ENCODE measurements around the gene OTOG. TPM values are rescaled to one million over a fixed set of nuclear protein-coding genes. Genes with fewer than 3 reads are reported as not detected.

The OTOG gene
- total RNA-seq, 6 experiments from 2014 or later = not detected

DNA sequence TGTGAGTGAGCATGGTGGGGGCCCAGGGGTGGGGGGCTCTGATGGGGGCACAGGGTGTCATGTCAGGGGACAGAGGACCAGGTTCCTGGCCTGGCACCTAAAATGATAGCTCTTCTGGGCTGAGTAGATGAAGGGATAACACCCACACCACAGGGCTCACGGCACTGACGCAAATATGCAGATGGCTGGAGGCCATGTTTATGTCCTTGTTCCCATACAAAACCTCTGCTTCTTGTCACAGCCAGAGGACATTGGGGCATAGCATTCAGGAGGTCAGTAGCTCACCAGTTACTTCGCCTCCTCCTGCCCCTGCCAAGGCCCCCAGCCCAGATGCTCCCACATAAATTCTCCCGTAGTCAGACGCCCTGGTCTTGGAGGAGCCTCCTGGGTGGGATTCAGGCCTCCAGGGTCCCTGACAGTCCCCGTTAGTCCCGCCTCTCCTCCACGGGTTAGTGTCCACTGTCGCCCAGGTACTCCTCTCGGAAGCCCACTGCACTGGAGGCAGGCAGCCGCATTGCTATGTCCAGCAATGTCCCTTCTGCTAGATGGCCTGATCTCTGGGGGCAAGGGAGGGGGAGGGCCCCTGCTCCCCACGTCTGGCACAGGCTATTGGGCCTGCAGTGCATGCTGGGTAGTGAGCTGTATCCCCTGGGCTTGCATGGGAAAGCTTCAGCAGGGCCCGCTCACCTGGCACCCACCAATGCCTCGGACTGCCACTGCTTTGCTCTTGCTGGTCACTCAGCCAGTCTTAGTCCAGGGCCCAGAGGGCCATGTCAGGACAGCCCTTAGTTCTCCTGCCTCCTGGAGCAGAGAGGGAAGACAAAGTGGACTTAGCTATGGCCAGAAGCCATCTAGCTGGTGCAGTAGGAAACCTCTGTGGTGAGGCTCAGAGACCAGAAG lies 96.7 kb downstream of the OTOG start:
- Mint-ChIP-seq H3K9me3 (peaks cover 13% of the 10 kb centered on the region), H3K27ac (no peak overlapping the region)
- DNase-seq = no peak

DNA sequence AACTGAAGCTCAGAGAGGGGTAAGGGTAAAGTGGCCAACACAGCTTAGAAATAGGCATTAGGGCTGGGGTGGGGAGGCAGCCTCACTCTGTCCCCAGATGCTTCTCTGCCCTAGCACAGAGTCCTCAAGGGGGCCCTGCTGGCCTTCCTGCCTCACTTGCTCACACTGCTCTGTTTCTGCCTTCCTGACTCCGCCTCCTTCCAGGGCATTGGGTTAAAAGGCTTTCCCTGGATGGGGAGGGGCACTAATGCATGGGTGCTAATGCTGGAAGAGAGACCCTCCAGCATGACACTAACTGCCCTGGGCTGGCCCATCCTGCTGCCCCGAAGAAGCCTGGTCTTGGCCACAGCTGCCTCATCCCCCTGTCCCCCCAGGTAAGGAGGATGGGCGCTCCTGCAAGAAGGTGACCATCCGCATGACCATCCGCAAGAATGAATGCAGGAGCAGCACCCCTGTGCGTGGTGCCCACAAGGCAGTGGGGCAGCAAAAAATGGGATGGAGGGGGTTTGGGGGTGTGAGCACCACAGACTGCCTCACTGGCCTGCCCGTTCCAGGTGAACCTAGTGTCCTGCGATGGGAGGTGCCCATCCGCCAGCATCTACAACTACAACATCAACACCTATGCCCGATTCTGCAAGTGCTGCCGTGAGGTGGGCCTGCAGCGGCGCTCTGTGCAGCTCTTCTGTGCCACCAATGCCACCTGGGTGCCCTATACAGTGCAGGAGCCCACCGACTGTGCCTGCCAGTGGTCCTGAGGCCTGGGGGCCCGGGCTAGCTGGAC lies 98.3 kb downstream of the OTOG start:
- Mint-ChIP-seq H3K4me1 (ENCODE audit: low read depth) (peaks cover 13% of the 10 kb centered on the region), H3K4me3 (no peak overlapping the region), H3K36me3 (ENCODE audit: low read depth) (no peaks in the 10 kb centered on the region), H3K9me3 (peaks cover 14% of the 10 kb centered on the region), H3K27me3 (ENCODE audit: insufficient read depth) (peaks cover 13% of the 10 kb centered on the region), H3K27ac (no peak overlapping the region)
- TF ChIP-seq, protein P1, sequence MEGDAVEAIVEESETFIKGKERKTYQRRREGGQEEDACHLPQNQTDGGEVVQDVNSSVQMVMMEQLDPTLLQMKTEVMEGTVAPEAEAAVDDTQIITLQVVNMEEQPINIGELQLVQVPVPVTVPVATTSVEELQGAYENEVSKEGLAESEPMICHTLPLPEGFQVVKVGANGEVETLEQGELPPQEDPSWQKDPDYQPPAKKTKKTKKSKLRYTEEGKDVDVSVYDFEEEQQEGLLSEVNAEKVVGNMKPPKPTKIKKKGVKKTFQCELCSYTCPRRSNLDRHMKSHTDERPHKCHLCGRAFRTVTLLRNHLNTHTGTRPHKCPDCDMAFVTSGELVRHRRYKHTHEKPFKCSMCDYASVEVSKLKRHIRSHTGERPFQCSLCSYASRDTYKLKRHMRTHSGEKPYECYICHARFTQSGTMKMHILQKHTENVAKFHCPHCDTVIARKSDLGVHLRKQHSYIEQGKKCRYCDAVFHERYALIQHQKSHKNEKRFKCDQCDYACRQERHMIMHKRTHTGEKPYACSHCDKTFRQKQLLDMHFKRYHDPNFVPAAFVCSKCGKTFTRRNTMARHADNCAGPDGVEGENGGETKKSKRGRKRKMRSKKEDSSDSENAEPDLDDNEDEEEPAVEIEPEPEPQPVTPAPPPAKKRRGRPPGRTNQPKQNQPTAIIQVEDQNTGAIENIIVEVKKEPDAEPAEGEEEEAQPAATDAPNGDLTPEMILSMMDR (IDR thresholded peaks at IDR 0.05) = no peak
- DNase-seq = no peak

More for the DNA sequence above, 96.7 kb downstream of the OTOG start:
- Mint-ChIP-seq H3K4me3 (no peak overlapping the region), H3K36me3 (ENCODE audit: low read depth) (no peaks in the 10 kb centered on the region), H3K4me1 (ENCODE audit: low read depth) (no peaks in the 10 kb centered on the region), H3K27me3 (ENCODE audit: insufficient read depth) (peaks cover 11% of the 10 kb centered on the region)
- TF ChIP-seq, protein P1 (IDR thresholded peaks at IDR 0.05) = no peak

DNA sequence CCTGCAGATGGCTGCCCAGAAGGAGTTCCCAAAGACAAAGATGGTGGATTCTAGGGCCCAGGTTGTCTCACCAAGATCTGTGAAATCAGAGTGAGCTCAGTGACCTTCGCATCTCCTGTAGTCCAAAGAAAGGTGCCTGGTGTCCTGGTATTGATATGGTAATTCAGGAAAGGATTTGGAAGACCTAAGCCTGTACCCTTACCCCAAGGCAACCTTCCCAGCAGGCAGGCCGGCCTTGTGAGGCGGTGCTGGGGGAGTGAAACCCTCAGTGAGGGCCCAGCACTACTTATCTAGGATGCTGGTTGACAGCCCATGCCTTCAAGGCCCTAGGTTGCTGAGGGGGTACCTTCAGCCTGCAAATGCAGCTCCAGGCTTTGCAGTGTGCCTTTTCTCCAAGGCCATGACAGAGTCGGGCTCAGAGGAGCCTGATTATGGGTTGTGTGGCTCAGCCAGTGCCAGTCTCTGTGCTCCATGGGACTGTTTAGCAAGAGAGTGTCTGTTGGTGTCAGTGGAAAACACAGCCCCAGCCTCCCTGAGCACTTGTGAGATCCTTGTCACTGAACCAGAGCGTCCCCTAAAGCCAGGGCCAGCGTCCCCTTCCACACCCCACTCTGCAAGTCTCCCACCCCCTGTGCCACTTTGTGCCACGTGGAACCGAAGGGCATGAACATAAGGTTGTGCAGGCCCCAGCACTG lies 99.5 kb downstream of the OTOG start:
- peaks cover 13% of the 10 kb centered on the region for H3K27me3 Mint-ChIP-seq (ENCODE audit: insufficient read depth)
- DNase-seq = no peak
- H3K27ac Mint-ChIP-seq = no peak overlapping the region
- no peaks in the 10 kb centered on the region for H3K36me3 Mint-ChIP-seq (ENCODE audit: low read depth)
- peaks cover 14% of the 10 kb centered on the region for H3K9me3 Mint-ChIP-seq
- TF ChIP-seq, protein P1 (IDR thresholded peaks at IDR 0.05) = no peak
- peaks cover 21% of the 10 kb centered on the region for H3K4me1 Mint-ChIP-seq (ENCODE audit: low read depth)
- H3K4me3 Mint-ChIP-seq = no peak overlapping the region

DNA sequence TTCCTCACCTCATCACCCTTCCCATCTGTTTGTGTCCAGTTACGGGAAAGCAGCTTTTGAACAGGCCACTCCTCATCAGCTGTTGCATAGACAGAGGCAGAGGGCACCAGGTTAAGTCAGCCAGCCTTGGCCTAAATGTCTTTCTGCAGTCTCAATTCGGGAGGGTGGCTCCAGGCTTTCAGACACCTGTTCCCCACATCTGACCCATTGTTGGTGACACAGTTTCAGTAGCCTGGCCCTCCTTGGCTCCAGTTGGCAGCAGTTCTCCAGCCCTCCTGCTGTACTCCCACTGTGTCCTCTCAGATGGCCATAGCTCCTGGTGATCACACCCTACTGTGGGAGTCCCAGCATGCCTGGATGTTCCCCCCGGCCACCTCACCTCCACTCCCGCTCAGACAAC lies 101.5 kb downstream of the OTOG start:
- no peak overlapping the region for H3K4me3 Mint-ChIP-seq
- no peak for DNase-seq
- no peaks in the 10 kb centered on the region for H3K36me3 Mint-ChIP-seq (ENCODE audit: low read depth)
- H3K9me3 Mint-ChIP-seq = peaks cover 14% of the 10 kb centered on the region
- TF ChIP-seq, protein P1 (IDR thresholded peaks at IDR 0.05) = no peak
- no peak overlapping the region for H3K27ac Mint-ChIP-seq
- H3K27me3 Mint-ChIP-seq (ENCODE audit: insufficient read depth) = peaks cover 13% of the 10 kb centered on the region
- peaks cover 21% of the 10 kb centered on the region for H3K4me1 Mint-ChIP-seq (ENCODE audit: low read depth)

DNA sequence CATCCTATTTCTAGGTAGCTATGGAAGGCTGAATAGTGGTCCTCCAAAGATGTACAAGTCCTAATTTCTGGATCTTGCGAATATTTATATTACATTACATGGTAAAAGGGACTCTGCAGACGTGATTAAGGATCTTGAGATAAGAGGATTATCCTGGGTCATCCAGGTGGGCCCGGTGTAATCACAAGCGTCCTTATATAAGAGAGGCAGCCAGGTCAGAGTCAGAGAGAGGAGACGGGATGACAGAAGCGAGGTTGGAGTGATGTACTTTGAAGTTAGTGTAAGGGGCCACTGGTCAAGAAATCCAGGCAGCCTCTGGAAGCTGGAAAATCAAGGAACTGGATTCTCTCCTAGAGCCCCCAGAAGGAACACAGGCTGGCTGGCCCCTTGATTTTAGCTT lies 102.2 kb downstream of the OTOG start:
- TF ChIP-seq, protein P1 (IDR thresholded peaks at IDR 0.05) = no peak
- Mint-ChIP-seq H3K27me3 (ENCODE audit: insufficient read depth) (peaks cover 13% of the 10 kb centered on the region), H3K4me1 (ENCODE audit: low read depth) (peaks cover 21% of the 10 kb centered on the region), H3K4me3 (no peak overlapping the region), H3K27ac (no peak overlapping the region), H3K9me3 (peaks cover 14% of the 10 kb centered on the region), H3K36me3 (ENCODE audit: low read depth) (no peaks in the 10 kb centered on the region)
- no peak for DNase-seq

Measured in HFFc6 (cell line).